HG03378 (cell line): Measurements from ENCODE around the gene ENPP3.
A peak's percentile ranks its signal among the peaks of the same experiment; 100 is the strongest.

Experiments
- ATAC-seq: cut with Tn5 transposase; IDR thresholded peaks from one replicate; pipeline ENCODE4 v1.9.1; 2021; ENCODE audit warnings: mild to moderate bottlenecking, moderate library complexity; ENCODE audit not compliant: unreplicated experiment

ENPP3 gene

GRCh38 chr6:131636880-131637792 is at the start of gene ENPP3:
ENPP3 (plus strand) TSS chr6:131637302; CDS start chr6:131637385, 83 bp downstream.
- no peak for ATAC-seq

GRCh38 chr6:131587909-131588308 is 49.2 kb upstream of the ENPP3 start:
- ATAC-seq = no peak

- ATAC-seq = no peak
These were observed 48.5 kb upstream of the ENPP3 start for GRCh38 chr6:131588643-131589042.

- no peak for ATAC-seq
These were observed 44.2 kb upstream of the ENPP3 start for GRCh38 chr6:131592935-131593334.

GRCh38 chr6:131594074-131594473 is 43.0 kb upstream of the ENPP3 start:
- ATAC-seq = no peak

GRCh38 chr6:131597446-131597845 is 39.7 kb upstream of the ENPP3 start:
- no peak for ATAC-seq

- ATAC-seq = no peak
These were observed 36.4 kb upstream of the ENPP3 start for GRCh38 chr6:131600716-131601115.

GRCh38 chr6:131602781-131603312 is 34.3 kb upstream of the ENPP3 start:
- no peak for ATAC-seq

GRCh38 chr6:131613296-131613925 is 23.7 kb upstream of the ENPP3 start:
- ATAC-seq = no peak

GRCh38 chr6:131615275-131615674 is 21.8 kb upstream of the ENPP3 start:
- ATAC-seq = no peak

GRCh38 chr6:131627724-131628682 is 9.1 kb upstream of the ENPP3 start, which contains the start of gene MED23:
MED23 (minus strand) TSS chr6:131628242; CDS start chr6:131628049, 193 bp downstream.
- ATAC-seq = peak; percentile 93

- no peak for ATAC-seq
These were observed 8.4 kb upstream of the ENPP3 start for GRCh38 chr6:131628726-131629125.

GRCh38 chr6:131629651-131630050 is 7.5 kb upstream of the ENPP3 start:
- no peak for ATAC-seq

- ATAC-seq = no peak
These were observed 5.3 kb upstream of the ENPP3 start for GRCh38 chr6:131631625-131632289.

- ATAC-seq = peak; percentile 84
These were observed 1.4 kb upstream of the ENPP3 start for GRCh38 chr6:131635384-131636340.

- ATAC-seq = no peak
These were observed 911 bp downstream of the ENPP3 start for GRCh38 chr6:131638013-131638412.

- ATAC-seq = peak; percentile 68
These were observed 3.0 kb downstream of the ENPP3 start for GRCh38 chr6:131640100-131640499.

GRCh38 chr6:131640576-131640975 is 3.5 kb downstream of the ENPP3 start:
- ATAC-seq = no peak

GRCh38 chr6:131641554-131641953 is 4.5 kb downstream of the ENPP3 start:
- ATAC-seq = no peak
